Measurements from ENCODE around the gene CAMTA1. TPM values are rescaled to one million over a fixed set of nuclear protein-coding genes. Genes with fewer than 3 reads are reported as not detected.

Gene CAMTA1
- total RNA-seq, 1 experiment from 2014 or later, result 50.3 TPM

GRCh38 chr1:7579831-7580804, 794.9 kb downstream of the CAMTA1 start:
- H3K4me3 Mint-ChIP-seq (ENCODE audit: low read depth, unreplicated experiment), result no peak overlapping the region
- peaks cover 39% of the 10 kb centered on the region for H3K27me3 Mint-ChIP-seq (ENCODE audit: unreplicated experiment)
- no peak for DNase-seq
- no peaks in the 10 kb centered on the region for H3K4me1 Mint-ChIP-seq (ENCODE audit: low read depth, unreplicated experiment)
- no peaks in the 10 kb centered on the region for H3K9me3 Mint-ChIP-seq (ENCODE audit: low read depth, unreplicated experiment)
- no peak overlapping the region for H3K27ac Mint-ChIP-seq (ENCODE audit: unreplicated experiment)
- H3K36me3 Mint-ChIP-seq (ENCODE audit: insufficient read depth, unreplicated experiment), result no peaks in the 10 kb centered on the region
- CTCF ChIA-PET, result no interaction called here
- no TSS peak for BruUV-seq (replicated peaks)
- no peak for TF ChIP-seq CTCF (IDR thresholded peaks at IDR 0.05; ENCODE audit: unreplicated experiment)
- intact Hi-C loops (cut with micrococcal nuclease; ENCODE audit: unreplicated experiment), result no loop called here

- Mint-ChIP-seq H3K27me3 (ENCODE audit: unreplicated experiment) (peaks cover 48% of the 10 kb centered on the region), H3K27ac (ENCODE audit: unreplicated experiment) (no peak overlapping the region), H3K4me3 (ENCODE audit: low read depth, unreplicated experiment) (no peak overlapping the region), H3K9me3 (ENCODE audit: low read depth, unreplicated experiment) (no peaks in the 10 kb centered on the region), H3K36me3 (ENCODE audit: insufficient read depth, unreplicated experiment) (no peaks in the 10 kb centered on the region), H3K4me1 (ENCODE audit: low read depth, unreplicated experiment) (no peaks in the 10 kb centered on the region)
- intact Hi-C loops (cut with micrococcal nuclease; ENCODE audit: unreplicated experiment), result no loop called here
- CTCF ChIA-PET, result no interaction called here
- TF ChIP-seq CTCF (IDR thresholded peaks at IDR 0.05; ENCODE audit: unreplicated experiment), result no peak
- no peak for DNase-seq
- BruUV-seq (replicated peaks), result no TSS peak
These were observed 795.9 kb downstream of the CAMTA1 start for GRCh38 chr1:7580923-7581753.

GRCh38 chr1:7581754-7582459, 796.7 kb downstream of the CAMTA1 start:
- H3K27me3 Mint-ChIP-seq (ENCODE audit: unreplicated experiment), result peaks cover 45% of the 10 kb centered on the region
- H3K4me1 Mint-ChIP-seq (ENCODE audit: low read depth, unreplicated experiment), result no peaks in the 10 kb centered on the region
- H3K27ac Mint-ChIP-seq (ENCODE audit: unreplicated experiment), result no peak overlapping the region
- no peak for DNase-seq
- BruUV-seq (replicated peaks), result no TSS peak
- intact Hi-C loops (cut with micrococcal nuclease; ENCODE audit: unreplicated experiment), result no loop called here
- no peaks in the 10 kb centered on the region for H3K36me3 Mint-ChIP-seq (ENCODE audit: insufficient read depth, unreplicated experiment)
- H3K4me3 Mint-ChIP-seq (ENCODE audit: low read depth, unreplicated experiment), result no peak overlapping the region
- H3K9me3 Mint-ChIP-seq (ENCODE audit: low read depth, unreplicated experiment), result no peaks in the 10 kb centered on the region
- CTCF ChIA-PET, result no interaction called here
- no peak for TF ChIP-seq CTCF (IDR thresholded peaks at IDR 0.05; ENCODE audit: unreplicated experiment)

- no peaks in the 10 kb centered on the region for H3K9me3 Mint-ChIP-seq (ENCODE audit: low read depth, unreplicated experiment)
- no peaks in the 10 kb centered on the region for H3K4me1 Mint-ChIP-seq (ENCODE audit: low read depth, unreplicated experiment)
- no TSS peak for BruUV-seq (replicated peaks)
- no peak for TF ChIP-seq CTCF (IDR thresholded peaks at IDR 0.05; ENCODE audit: unreplicated experiment)
- intact Hi-C loops (cut with micrococcal nuclease; ENCODE audit: unreplicated experiment), result no loop called here
- H3K36me3 Mint-ChIP-seq (ENCODE audit: insufficient read depth, unreplicated experiment), result no peaks in the 10 kb centered on the region
- peaks cover 48% of the 10 kb centered on the region for H3K27me3 Mint-ChIP-seq (ENCODE audit: unreplicated experiment)
- H3K4me3 Mint-ChIP-seq (ENCODE audit: low read depth, unreplicated experiment), result no peak overlapping the region
- H3K27ac Mint-ChIP-seq (ENCODE audit: unreplicated experiment), result no peak overlapping the region
- CTCF ChIA-PET, result no interaction called here
- DNase-seq, result no peak
These were observed 797.3 kb downstream of the CAMTA1 start for GRCh38 chr1:7582460-7582972.
